Neural progenitor cell (in vitro differentiated cells): Measurements from ENCODE around the gene NEURL1B. TPM values are rescaled to one million over a fixed set of nuclear protein-coding genes. Genes with fewer than 3 reads are reported as not detected.
"Not testable (repeated sequence)": the region's sequence is repeated elsewhere in the genome, so short reads cannot be mapped to it uniquely, and the experiment has no call there.

Experiments used
- DNase-seq: peaks from one replicate; pipeline ENCODE4 v3.0.0-alpha.2; 2016; ENCODE audit warnings: low spot score
- H2AFZ ChIP-seq: fragments of 200-600 bp; sonication (generic); replicated peaks from 2 replicates; pipeline ENCODE4 v1.6.1; 2016; ENCODE audit warnings: antibody characterized with exemption
- H3F3A ChIP-seq: fragments of 200-600 bp; sonication (generic); 2 replicates; pipeline ENCODE4 v1.6.1; 2016; ENCODE audit warnings: antibody characterized with exemption, low read depth
- H3K27ac ChIP-seq: fragments of 200-600 bp; sonication (generic); 2 replicates; pipeline ENCODE4 v1.5.1; 2016; ENCODE audit warnings: mild to moderate bottlenecking
- H3K27me3 ChIP-seq: fragments of 200-600 bp; sonication (generic); 2 replicates; pipeline ENCODE4 v1.6.1; 2016; ENCODE audit warnings: mild to moderate bottlenecking, moderate library complexity
- H3K36me3 ChIP-seq: fragments of 200-600 bp; sonication (generic); 2 replicates; pipeline ENCODE4 v1.5.1; 2016
- H3K4me1 ChIP-seq: fragments of 200-600 bp; sonication (generic); 2 replicates; pipeline ENCODE4 v1.6.1; 2016; ENCODE audit warnings: mixed run types
- H3K4me2 ChIP-seq: fragments of 200-600 bp; sonication (generic); 2 replicates; pipeline ENCODE4 v1.6.1; 2016
- H3K4me3 ChIP-seq: fragments of 200-600 bp; sonication (generic); 2 replicates; pipeline ENCODE4 v1.5.1; 2016
- H3K79me2 ChIP-seq: fragments of 200-600 bp; sonication (generic); 2 replicates; pipeline ENCODE4 v1.6.1; 2016; ENCODE audit warnings: low read depth
- H3K9ac ChIP-seq: fragments of 200-600 bp; sonication (generic); 2 replicates; pipeline ENCODE4 v1.6.1; 2016
- H3K9me3 ChIP-seq: fragments of 200-600 bp; sonication (generic); 2 replicates; pipeline ENCODE4 v1.5.1; 2016; ENCODE audit warnings: low read depth
- H4K20me1 ChIP-seq: fragments of 200-600 bp; sonication (generic); 2 replicates; pipeline ENCODE4 v1.6.1; 2016; ENCODE audit warnings: low read depth
- H3K27ac Mint-ChIP-seq: 3 replicates; pipeline ENCODE4 v1.8.0; 2021; ENCODE audit warnings: mixed read lengths
- H3K27me3 Mint-ChIP-seq: 2 replicates; pipeline ENCODE4 v1.8.0; 2022; ENCODE audit warnings: low read depth, mild to moderate bottlenecking, inconsistent platforms, moderate library complexity, mixed read lengths; ENCODE audit not compliant: insufficient read depth
- H3K36me3 Mint-ChIP-seq: 3 replicates; pipeline ENCODE4 v1.8.0; 2021; ENCODE audit warnings: mixed read lengths
- H3K4me1 Mint-ChIP-seq: 3 replicates; pipeline ENCODE4 v1.8.0; 2021; ENCODE audit warnings: mixed read lengths
- H3K4me3 Mint-ChIP-seq: 3 replicates; pipeline ENCODE4 v1.8.0; 2021; ENCODE audit warnings: mild to moderate bottlenecking, moderate library complexity, mixed read lengths
- H3K9me3 Mint-ChIP-seq: 3 replicates; pipeline ENCODE4 v1.8.0; 2020; ENCODE audit warnings: mixed read lengths
- EZH2 ChIP-seq: fragments of 200-600 bp; sonication (generic); IDR thresholded peaks from 2 replicates; pipeline ENCODE4 v1.6.1; 2017; ENCODE audit warnings: antibody characterized with exemption, mild to moderate bottlenecking, moderate library complexity
- EZH2phosphoT487 ChIP-seq: fragments of 200-600 bp; sonication (generic); IDR thresholded peaks from 2 replicates; pipeline ENCODE4 v1.6.1; 2017; ENCODE audit warnings: antibody characterized with exemption
- total RNA-seq: library from RNA; depleted of rRNA; stranded (reverse); fragments of >200 nt; gene quantifications from 2 replicates; pipeline ENCODE4 v1.2.3, GENCODE V29; 2015; ENCODE audit warnings: low replicate concordance
- TF ChIP-seq, protein P1 (sequence below): fragments of 200-600 bp; sonication (generic); IDR thresholded peaks from 2 replicates; pipeline ENCODE4 v1.5.1; 2017; ENCODE audit warnings: antibody characterized with exemption, mild to moderate bottlenecking

NEURL1B gene
- total RNA-seq, 1 donor from 2014 or later = 12.1 TPM

- Histone ChIP-seq H3K79me2 (no peaks in the 10 kb centered on the region), H3K36me3 (no peaks in the 10 kb centered on the region), H3F3A (no peaks in the 10 kb centered on the region), H3K4me1 (no peaks in the 10 kb centered on the region), H3K4me3 (no peak overlapping the region), H3K4me2 (no peak overlapping the region), H3K9me3 (no peaks in the 10 kb centered on the region), H3K27me3 (peaks cover 8% of the 10 kb centered on the region), H2AFZ (no peak overlapping the region), H3K9ac (no peak overlapping the region), H4K20me1 (peaks cover 13% of the 10 kb centered on the region), H3K27ac (no peak overlapping the region)
- no peak for TF ChIP-seq EZH2
- TF ChIP-seq, protein P1, sequence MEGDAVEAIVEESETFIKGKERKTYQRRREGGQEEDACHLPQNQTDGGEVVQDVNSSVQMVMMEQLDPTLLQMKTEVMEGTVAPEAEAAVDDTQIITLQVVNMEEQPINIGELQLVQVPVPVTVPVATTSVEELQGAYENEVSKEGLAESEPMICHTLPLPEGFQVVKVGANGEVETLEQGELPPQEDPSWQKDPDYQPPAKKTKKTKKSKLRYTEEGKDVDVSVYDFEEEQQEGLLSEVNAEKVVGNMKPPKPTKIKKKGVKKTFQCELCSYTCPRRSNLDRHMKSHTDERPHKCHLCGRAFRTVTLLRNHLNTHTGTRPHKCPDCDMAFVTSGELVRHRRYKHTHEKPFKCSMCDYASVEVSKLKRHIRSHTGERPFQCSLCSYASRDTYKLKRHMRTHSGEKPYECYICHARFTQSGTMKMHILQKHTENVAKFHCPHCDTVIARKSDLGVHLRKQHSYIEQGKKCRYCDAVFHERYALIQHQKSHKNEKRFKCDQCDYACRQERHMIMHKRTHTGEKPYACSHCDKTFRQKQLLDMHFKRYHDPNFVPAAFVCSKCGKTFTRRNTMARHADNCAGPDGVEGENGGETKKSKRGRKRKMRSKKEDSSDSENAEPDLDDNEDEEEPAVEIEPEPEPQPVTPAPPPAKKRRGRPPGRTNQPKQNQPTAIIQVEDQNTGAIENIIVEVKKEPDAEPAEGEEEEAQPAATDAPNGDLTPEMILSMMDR = no peak
- no peak for TF ChIP-seq EZH2phosphoT487
- no peak for DNase-seq
- H3K27me3 Mint-ChIP-seq = peaks cover 2% of the 10 kb centered on the region
- no peaks in the 10 kb centered on the region for H3K9me3 Mint-ChIP-seq
- no peaks in the 10 kb centered on the region for H3K36me3 Mint-ChIP-seq
- no peak overlapping the region for H3K27ac Mint-ChIP-seq
- peaks cover 2% of the 10 kb centered on the region for H3K4me1 Mint-ChIP-seq
- H3K4me3 Mint-ChIP-seq = no peak overlapping the region
These were observed 35.9 kb downstream of the NEURL1B start for GRCh38 chr5:172676914-172677475.

GRCh38 chr5:172678362-172678874, 37.4 kb downstream of the NEURL1B start:
- DNase-seq = not testable (repeated sequence)

DNA sequence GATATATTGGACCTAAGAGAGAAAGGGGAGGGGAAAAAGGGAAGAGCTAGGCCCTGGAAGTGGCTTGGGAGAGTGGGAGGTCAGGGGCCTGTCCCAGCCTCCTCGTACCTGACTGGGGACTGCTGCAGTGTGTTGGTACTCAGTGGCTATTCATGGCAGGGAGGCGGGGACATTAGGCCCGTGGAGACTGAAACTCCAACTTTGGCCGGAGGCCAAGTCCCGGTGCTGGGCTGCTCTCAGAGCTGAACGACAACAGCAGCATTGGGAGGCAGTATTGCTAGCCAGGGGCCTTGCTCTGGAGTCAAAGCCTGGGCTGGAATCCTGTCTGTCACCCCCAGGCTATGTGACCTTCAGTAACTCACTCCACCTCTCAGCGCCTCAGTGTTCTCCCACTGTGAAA, 37.8 kb downstream of the NEURL1B start:
- Mint-ChIP-seq H3K4me3 (no peak overlapping the region), H3K27me3 (peaks cover 4% of the 10 kb centered on the region), H3K4me1 (peaks cover 5% of the 10 kb centered on the region), H3K36me3 (peaks cover 4% of the 10 kb centered on the region), H3K27ac (no peak overlapping the region), H3K9me3 (no peaks in the 10 kb centered on the region)
- TF ChIP-seq EZH2 (no peak), EZH2phosphoT487 (no peak)
- TF ChIP-seq, protein P1 = no peak
- H3K4me3 ChIP-seq = no peak overlapping the region
- H3K4me1 ChIP-seq = no peaks in the 10 kb centered on the region
- H3K36me3 ChIP-seq = no peaks in the 10 kb centered on the region
- H3K79me2 ChIP-seq = no peaks in the 10 kb centered on the region
- H3K4me2 ChIP-seq = no peak overlapping the region
- H3F3A ChIP-seq = no peaks in the 10 kb centered on the region
- DNase-seq = no peak
- H3K9ac ChIP-seq = no peak overlapping the region
- H4K20me1 ChIP-seq = peaks cover 13% of the 10 kb centered on the region
- peaks cover 27% of the 10 kb centered on the region for H3K27me3 ChIP-seq
- no peak overlapping the region for H3K27ac ChIP-seq
- no peaks in the 10 kb centered on the region for H3K9me3 ChIP-seq
- no peak overlapping the region for H2AFZ ChIP-seq

More at GRCh38 chr5:172678362-172678874, 37.4 kb downstream of the NEURL1B start:
- peaks cover 13% of the 10 kb centered on the region for H4K20me1 ChIP-seq
- not testable (repeated sequence) for H3K36me3 ChIP-seq, H3K9ac ChIP-seq, H3K4me1 ChIP-seq, H3K27me3 Mint-ChIP-seq, H3K4me2 ChIP-seq, H2AFZ ChIP-seq, H3K9me3 ChIP-seq, H3K27ac ChIP-seq, H3K4me3 Mint-ChIP-seq, H3K4me1 Mint-ChIP-seq, H3K79me2 ChIP-seq, H3K36me3 Mint-ChIP-seq, H3K4me3 ChIP-seq, H3K9me3 Mint-ChIP-seq, H3F3A ChIP-seq
- peak overlapping the region; percentile 43 for H3K27ac Mint-ChIP-seq
- H3K27me3 ChIP-seq = peaks cover 22% of the 10 kb centered on the region

DNA sequence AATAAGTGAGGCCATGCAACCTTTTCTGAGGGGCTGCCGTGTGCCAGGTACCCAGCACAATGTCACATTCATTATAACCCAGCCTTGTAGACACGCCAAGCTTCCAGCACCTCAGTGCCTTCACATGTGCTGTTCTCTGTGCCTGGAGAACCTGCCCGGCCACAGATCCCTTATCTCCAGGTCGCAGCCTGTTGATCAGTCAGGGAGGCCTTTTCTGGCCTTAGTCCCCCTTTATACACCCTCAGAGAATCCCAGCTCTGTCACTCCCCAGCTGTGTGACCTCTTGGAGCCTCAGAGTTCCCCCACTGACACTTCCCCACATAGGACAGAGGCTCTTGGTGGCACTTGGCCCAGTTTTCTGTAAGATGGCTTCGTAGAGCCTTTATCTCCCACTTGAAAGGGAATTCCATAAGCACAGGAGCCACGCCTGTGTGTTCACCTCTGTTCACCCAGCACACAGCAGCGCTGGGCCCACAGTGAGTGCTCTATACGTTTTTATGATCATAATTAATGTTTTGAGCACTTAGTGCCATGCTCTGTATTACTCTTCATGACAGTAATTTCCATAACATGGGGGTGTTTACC, 38.7 kb downstream of the NEURL1B start:
- Histone ChIP-seq H3K27ac (no peak overlapping the region), H3K79me2 (no peaks in the 10 kb centered on the region), H3K4me3 (no peak overlapping the region), H3K9me3 (no peaks in the 10 kb centered on the region), H3K9ac (no peak overlapping the region), H2AFZ (no peak overlapping the region), H3K4me2 (no peak overlapping the region), H4K20me1 (peaks cover 8% of the 10 kb centered on the region), H3K4me1 (no peaks in the 10 kb centered on the region), H3K27me3 (peaks cover 35% of the 10 kb centered on the region), H3F3A (no peaks in the 10 kb centered on the region), H3K36me3 (no peaks in the 10 kb centered on the region)
- peaks cover 5% of the 10 kb centered on the region for H3K4me1 Mint-ChIP-seq
- no peaks in the 10 kb centered on the region for H3K9me3 Mint-ChIP-seq
- peaks cover 9% of the 10 kb centered on the region for H3K36me3 Mint-ChIP-seq
- H3K27me3 Mint-ChIP-seq = peaks cover 8% of the 10 kb centered on the region
- TF ChIP-seq EZH2phosphoT487 (no peak), EZH2 (no peak)
- TF ChIP-seq, protein P1 = no peak
- H3K4me3 Mint-ChIP-seq = no peak overlapping the region
- no peak overlapping the region for H3K27ac Mint-ChIP-seq
- no peak for DNase-seq
